Vagina (tissue), 2 donors: ENCODE results near the gene MIF. TPM values are rescaled to one million over a fixed set of nuclear protein-coding genes. Genes with fewer than 3 reads are reported as not detected.
"Not testable (repeated sequence)": the region's sequence is repeated elsewhere in the genome, so short reads cannot be mapped to it uniquely, and the experiment has no call there.

Experiments
- DNase-seq, 2 donors: peaks; one replicate each; pipeline ENCODE4 v3.0.0-alpha.2; 2017; ENCODE audit errors: extremely low spot score in 2 of 2
- H3K27ac ChIP-seq: fragments of 200-600 bp; sonication (generic); one replicate; pipeline ENCODE4 v1.5.1; 2019
- H3K27me3 ChIP-seq: fragments of 200-600 bp; sonication (generic); one replicate; pipeline ENCODE4 v1.5.1; 2019
- H3K36me3 ChIP-seq, 2 donors: fragments of 200-600 bp; sonication (generic); one replicate each; pipeline ENCODE4 v1.5.1; 2017 to 2019
- H3K4me1 ChIP-seq: fragments of 200-600 bp; sonication (generic); one replicate; pipeline ENCODE4 v1.5.1; 2019
- H3K4me3 ChIP-seq, 2 donors: fragments of 200-600 bp; sonication (generic); 1 replicate in 1 of 2; 2 replicates in 1 of 2; pipeline ENCODE4 v1.5.1; 2016 to 2019
- H3K9me3 ChIP-seq: fragments of 200-600 bp; sonication (generic); one replicate; pipeline ENCODE4 v1.5.1; 2019
- POLR2A ChIP-seq, 2 donors: fragments of 450-650 bp; IDR thresholded peaks; one replicate each; pipeline ENCODE4 v1.6.1; 2017; ENCODE audit warnings: antibody characterized with exemption in 2 of 2, mild to moderate bottlenecking in 2 of 2, moderate library complexity in 2 of 2
- POLR2AphosphoS5 ChIP-seq, 2 donors: sonication (generic); formaldehyde crosslinking; IDR thresholded peaks; one replicate each; pipeline ENCODE4 v1.9.0; 2017; ENCODE audit warnings: antibody characterized with exemption in 2 of 2, mild to moderate bottlenecking in 2 of 2, low read depth in 1 of 2; ENCODE audit not compliant: insufficient read depth in 1 of 2
- intact Hi-C: fragments of 100-400 bp; cut with DNase I; formaldehyde crosslinking; loops from one replicate; pipeline ENCODE4 v1.15.1; 2023
- total RNA-seq: library from RNA; depleted of rRNA; stranded (reverse); fragments of >200 nt; gene quantifications from one replicate; pipeline ENCODE4 v1.2.3, GENCODE V29; 2016
- TF ChIP-seq, protein P1 (sequence below), 3 experiments: fragments of 450-650 bp in 2 of 3; fragments of 200-600 bp in 1 of 3; sonication (generic) in 1 of 3; IDR thresholded peaks; one replicate each; pipeline ENCODE4 v1.5.1; 2017 to 2019; ENCODE audit warnings: antibody characterized with exemption in 3 of 3, mild to moderate bottlenecking in 2 of 3, moderate library complexity in 2 of 3

The MIF gene
- total RNA-seq, 1 donor from 2014 or later = 638 TPM

DNA sequence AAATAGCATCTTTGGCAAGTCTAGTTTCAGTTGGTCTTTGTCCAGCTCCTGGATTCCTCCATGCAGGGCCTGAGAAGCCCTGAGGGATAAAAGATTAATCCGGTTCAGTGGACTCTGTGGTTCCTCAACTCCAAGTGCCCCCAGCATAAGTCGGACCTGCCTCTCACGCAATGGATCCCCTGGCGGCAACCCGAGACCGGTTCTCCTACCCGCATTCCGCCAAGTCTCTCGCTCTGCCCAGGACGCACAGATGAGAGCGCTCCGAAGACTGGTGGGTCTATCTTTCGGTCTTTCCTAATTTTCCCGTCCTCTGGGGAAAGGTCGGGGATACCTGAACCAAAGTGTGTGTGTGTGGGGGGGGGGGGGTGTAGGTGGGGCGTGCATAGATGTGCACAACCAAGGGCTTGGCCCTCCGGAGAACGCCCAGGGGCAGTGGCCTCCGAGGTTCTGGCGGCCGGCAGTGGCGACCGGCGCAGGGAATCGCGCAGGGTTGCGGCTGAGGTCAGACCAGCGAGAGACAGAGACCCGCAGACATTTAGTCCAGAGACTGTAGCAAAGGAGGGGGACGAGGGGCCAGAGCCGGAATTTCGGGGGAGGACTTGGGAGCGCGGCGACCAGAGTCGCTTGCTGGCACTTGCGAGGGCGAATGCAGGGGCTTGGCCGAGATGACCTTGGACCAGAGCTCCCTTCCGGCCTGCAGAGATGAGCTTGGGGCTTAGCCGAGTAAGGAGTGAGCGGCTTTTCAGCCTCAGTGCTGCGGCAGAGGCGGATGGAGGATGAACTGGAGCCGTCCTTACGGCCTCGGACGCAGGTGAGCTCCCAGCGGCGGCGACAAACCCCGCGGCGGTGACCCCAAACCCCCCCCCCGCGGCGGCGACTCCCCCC lies 37.2 kb upstream of the MIF start:
- Histone ChIP-seq H3K36me3 (no peaks in the 10 kb centered on the region), H3K4me3 (peak overlapping the region; percentile 73 to 77), H3K27ac (peak overlapping the region; percentile 95), H3K9me3 (no peaks in the 10 kb centered on the region), H3K4me1 (peaks cover 22% of the 10 kb centered on the region), H3K27me3 (no peaks in the 10 kb centered on the region)
- no peak for TF ChIP-seq POLR2AphosphoS5 (IDR thresholded peaks at IDR 0.05; ENCODE audit: insufficient read depth in 1 of 2, low read depth in 1 of 2)
- no peak for TF ChIP-seq POLR2A (IDR thresholded peaks at IDR 0.05)
- TF ChIP-seq, protein P1, sequence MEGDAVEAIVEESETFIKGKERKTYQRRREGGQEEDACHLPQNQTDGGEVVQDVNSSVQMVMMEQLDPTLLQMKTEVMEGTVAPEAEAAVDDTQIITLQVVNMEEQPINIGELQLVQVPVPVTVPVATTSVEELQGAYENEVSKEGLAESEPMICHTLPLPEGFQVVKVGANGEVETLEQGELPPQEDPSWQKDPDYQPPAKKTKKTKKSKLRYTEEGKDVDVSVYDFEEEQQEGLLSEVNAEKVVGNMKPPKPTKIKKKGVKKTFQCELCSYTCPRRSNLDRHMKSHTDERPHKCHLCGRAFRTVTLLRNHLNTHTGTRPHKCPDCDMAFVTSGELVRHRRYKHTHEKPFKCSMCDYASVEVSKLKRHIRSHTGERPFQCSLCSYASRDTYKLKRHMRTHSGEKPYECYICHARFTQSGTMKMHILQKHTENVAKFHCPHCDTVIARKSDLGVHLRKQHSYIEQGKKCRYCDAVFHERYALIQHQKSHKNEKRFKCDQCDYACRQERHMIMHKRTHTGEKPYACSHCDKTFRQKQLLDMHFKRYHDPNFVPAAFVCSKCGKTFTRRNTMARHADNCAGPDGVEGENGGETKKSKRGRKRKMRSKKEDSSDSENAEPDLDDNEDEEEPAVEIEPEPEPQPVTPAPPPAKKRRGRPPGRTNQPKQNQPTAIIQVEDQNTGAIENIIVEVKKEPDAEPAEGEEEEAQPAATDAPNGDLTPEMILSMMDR (IDR thresholded peaks at IDR 0.05) = peak in 1 of 3 experiments; percentile 6
- intact Hi-C loops = no loop called here
- no peak for DNase-seq

DNA sequence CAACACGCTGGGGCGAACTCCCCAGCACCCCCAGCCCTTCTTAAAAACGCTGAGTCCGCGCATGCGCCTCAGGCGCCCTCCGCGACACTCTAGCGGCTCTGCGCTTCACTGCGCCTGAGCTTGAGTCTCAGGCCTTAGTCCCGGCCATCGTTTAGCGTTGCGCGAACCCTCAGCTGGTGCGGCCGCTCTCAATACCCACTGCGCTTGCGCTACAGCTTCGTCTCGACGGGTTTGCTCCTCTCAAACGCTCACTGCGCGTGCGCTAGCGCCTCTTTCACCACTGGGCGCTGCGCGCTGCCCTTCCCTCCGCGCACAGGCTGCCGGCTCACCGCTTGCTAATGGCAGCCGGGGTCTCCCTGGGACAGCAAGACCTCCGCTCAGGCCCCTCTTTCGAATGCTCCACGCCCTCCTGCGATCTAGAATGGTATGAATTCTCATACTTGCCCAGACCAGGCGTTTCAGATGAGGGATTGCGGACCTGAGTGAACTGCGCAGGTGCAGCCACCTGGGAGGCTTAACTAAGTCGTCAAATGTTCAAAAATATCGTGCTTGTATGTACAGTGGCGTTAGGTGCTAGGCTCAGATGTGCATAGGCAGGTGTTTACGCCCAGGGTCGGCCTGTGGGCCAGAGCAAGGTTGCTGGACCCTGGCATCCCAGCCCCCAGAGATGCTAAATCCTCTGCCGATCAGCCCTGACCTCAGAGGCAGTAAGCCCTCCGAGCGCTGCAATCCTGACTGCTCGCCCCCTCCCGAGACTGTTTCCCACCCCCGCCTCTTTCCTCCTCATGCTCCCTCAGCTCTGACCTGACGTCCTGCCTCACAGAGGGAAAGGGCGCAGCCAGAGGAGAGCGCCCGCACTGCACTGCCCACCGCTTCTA lies 36.3 kb upstream of the MIF start, which contains the start of gene SLC2A11:
Gene SLC2A11 (plus strand): TSS at position 270 of the 878 bp plus-strand sequence. CDS start 125 bp downstream, at position 395.
- intact Hi-C loops = no loop called here
- no peak for DNase-seq
- peak within 1 kb of the TSS; percentile 95 for H3K27ac ChIP-seq
- peaks cover 22% of the 10 kb centered on the region for H3K4me1 ChIP-seq
- no peaks in the 10 kb centered on the region for H3K36me3 ChIP-seq
- TF ChIP-seq, protein P1 (IDR thresholded peaks at IDR 0.05) = peak in 2 of 3 experiments; percentile 16 to 47
- peak; percentile 88 to 93 for TF ChIP-seq POLR2AphosphoS5 (IDR thresholded peaks at IDR 0.05; ENCODE audit: insufficient read depth in 1 of 2, low read depth in 1 of 2)
- peak in 1 of 2 donors; percentile 56 for TF ChIP-seq POLR2A (IDR thresholded peaks at IDR 0.05)
- H3K9me3 ChIP-seq = no peaks in the 10 kb centered on the region
- no peaks in the 10 kb centered on the region for H3K27me3 ChIP-seq
- peak within 1 kb of the TSS; percentile 73 to 77 for H3K4me3 ChIP-seq

DNA sequence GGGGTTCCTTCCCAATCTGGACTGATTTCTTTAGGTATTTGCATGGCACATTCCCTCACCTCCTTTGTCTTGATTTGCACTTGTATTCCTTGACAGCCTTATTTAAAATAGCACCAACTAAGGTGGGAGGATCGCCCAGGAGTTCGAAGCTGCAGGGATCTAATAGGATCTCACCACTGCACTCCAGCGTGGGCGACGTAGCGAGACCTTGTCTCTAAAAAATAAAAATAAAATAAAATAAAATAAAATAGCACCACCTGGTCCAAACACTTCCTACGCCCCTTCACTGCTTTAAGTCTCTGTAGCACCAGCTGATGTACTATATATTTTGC lies 35.7 kb upstream of the MIF start:
- peak overlapping the region; percentile 95 for H3K27ac ChIP-seq
- no peak for TF ChIP-seq POLR2AphosphoS5 (IDR thresholded peaks at IDR 0.05; ENCODE audit: insufficient read depth in 1 of 2, low read depth in 1 of 2)
- TF ChIP-seq, protein P1 (IDR thresholded peaks at IDR 0.05) = no peak
- TF ChIP-seq POLR2A (IDR thresholded peaks at IDR 0.05) = no peak
- no peaks in the 10 kb centered on the region for H3K27me3 ChIP-seq
- no peaks in the 10 kb centered on the region for H3K36me3 ChIP-seq
- peak overlapping the region; percentile 73 to 77 for H3K4me3 ChIP-seq
- H3K4me1 ChIP-seq = peaks cover 22% of the 10 kb centered on the region
- H3K9me3 ChIP-seq = no peaks in the 10 kb centered on the region
- intact Hi-C loops = no loop called here
- DNase-seq = no peak

DNA sequence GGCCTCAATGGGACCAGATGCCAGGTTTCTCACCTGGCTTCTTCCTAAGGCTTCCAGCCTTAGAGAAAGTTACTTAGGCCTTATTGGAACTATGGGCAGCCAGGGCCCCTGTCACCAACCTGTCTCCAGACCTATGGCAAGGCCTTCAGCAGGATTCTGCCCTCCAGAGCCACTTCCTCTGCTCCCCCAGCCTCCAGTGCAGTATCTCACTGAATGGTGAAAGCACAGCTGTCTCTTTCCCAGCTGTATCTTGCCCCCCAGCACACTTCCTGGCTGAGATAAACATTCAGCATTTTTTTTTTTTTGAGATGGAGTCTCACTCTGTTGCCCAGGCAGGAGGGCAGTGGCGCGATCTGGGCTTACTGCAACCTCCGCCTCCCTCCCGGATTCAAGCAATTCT lies 35.0 kb upstream of the MIF start:
- intact Hi-C loops = no loop called here
- Histone ChIP-seq H3K36me3 (no peaks in the 10 kb centered on the region), H3K4me3 (no peak overlapping the region), H3K27ac (no peak overlapping the region), H3K27me3 (no peaks in the 10 kb centered on the region), H3K4me1 (peaks cover 22% of the 10 kb centered on the region), H3K9me3 (no peaks in the 10 kb centered on the region)
- TF ChIP-seq POLR2A (IDR thresholded peaks at IDR 0.05) (no peak), POLR2AphosphoS5 (IDR thresholded peaks at IDR 0.05; ENCODE audit: insufficient read depth in 1 of 2, low read depth in 1 of 2) (no peak)
- TF ChIP-seq, protein P1 (IDR thresholded peaks at IDR 0.05) = no peak
- no peak for DNase-seq

DNA sequence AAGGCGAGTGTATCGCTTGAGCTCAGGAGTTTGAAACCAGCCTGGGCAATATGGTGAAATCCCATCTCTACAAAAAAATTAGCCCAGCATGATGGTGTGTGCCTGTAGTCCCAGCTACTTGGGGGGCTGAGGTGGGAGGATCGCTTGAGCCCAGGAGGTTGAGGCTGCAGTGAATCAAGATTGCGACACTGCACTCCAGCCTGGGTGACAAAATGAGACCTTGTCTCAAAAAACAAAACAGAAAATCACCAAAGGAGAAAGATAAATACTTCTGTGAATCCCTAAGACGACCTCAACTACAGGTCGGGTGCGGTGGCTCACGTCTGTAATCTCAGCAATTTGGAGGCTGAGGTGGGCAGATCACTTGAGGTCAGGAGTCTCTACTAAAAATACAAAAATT lies 34.0 kb upstream of the MIF start:
- intact Hi-C loops, H3K9me3 ChIP-seq, H3K27ac ChIP-seq, DNase-seq, H3K36me3 ChIP-seq, H3K27me3 ChIP-seq, H3K4me3 ChIP-seq: not testable (repeated sequence)
- peaks cover 22% of the 10 kb centered on the region for H3K4me1 ChIP-seq
